SH-SY5Y (cell line): ENCODE results near the gene MAPKAPK3.

Experiments
- GATA2 ChIP-seq: IDR thresholded peaks from 2 replicates; pipeline ENCODE4 v1.6.1; 2011; ENCODE audit warnings: mild to moderate bottlenecking, low read depth, low read length
- GATA3 ChIP-seq: IDR thresholded peaks from 2 replicates; pipeline ENCODE4 v1.6.1; 2011; ENCODE audit warnings: low read depth, mild to moderate bottlenecking, low read length, moderate library complexity

- TF ChIP-seq GATA2 (no peak), GATA3 (no peak)
These were observed 40.5 kb downstream of the MAPKAPK3 start for GRCh38 chr3:50657407-50657806.
